IMR-90 (cell line): Measurements from ENCODE around the gene CMPK2. TPM values are rescaled to one million over a fixed set of nuclear protein-coding genes. Genes with fewer than 3 reads are reported as not detected.

Source experiments
- ATAC-seq: fragments of 200-7000 bp; cut with Tn5 transposase; 2 replicates; pipeline ENCODE4 v1.9.1; 2020; ENCODE audit warnings: low read depth, mild to moderate bottlenecking, moderate library complexity
- BruUV-seq: library from RNA; stranded (reverse); fragments of 400-500 nt; replicated peaks from 2 replicates; lab custom pipeline; 2021; lab: Mats Ljungman, UMichigan
- CTCF ChIA-PET: fragments of 300-600 bp; formaldehyde crosslinking; extraction: SDS; loops from one replicate; lab custom pipeline; 2021; ENCODE audit warnings: antibody characterized with exemption; lab: Yijun Ruan, JAX
- POLR2A ChIA-PET: fragments of 300-600 bp; sonication (Branson Sonifier 250); formaldehyde crosslinking; loops from one replicate; lab custom pipeline; 2022; ENCODE audit warnings: antibody characterized with exemption; ENCODE audit not compliant: unreplicated experiment; lab: Charles Lee
- DNase-seq: peaks from one replicate; pipeline ENCODE4 v3.0.0; 2013
- H2AFZ ChIP-seq: replicated peaks from 2 replicates; pipeline ENCODE3; 2013; ENCODE audit warnings: low read length, mild to moderate bottlenecking; ENCODE audit not compliant: poor library complexity
- H2AK5ac ChIP-seq: 2 replicates; pipeline ENCODE4 v1.6.1; 2013; ENCODE audit warnings: low read depth, low read length, inconsistent platforms
- H2AK9ac ChIP-seq: replicated peaks from 2 replicates; pipeline ENCODE3; 2013; ENCODE audit warnings: mild to moderate bottlenecking, low read depth, low read length, moderate library complexity; ENCODE audit not compliant: poor library complexity
- H2BK120ac ChIP-seq: 2 replicates; pipeline ENCODE4 v1.6.1; 2013; ENCODE audit warnings: low read depth, low read length, inconsistent platforms
- H2BK15ac ChIP-seq: 3 replicates; pipeline ENCODE4 v1.6.1; 2013; ENCODE audit warnings: low read depth, low read length, inconsistent platforms
- H2BK20ac ChIP-seq: 2 replicates; pipeline ENCODE4 v1.6.1; 2013; ENCODE audit warnings: low read depth, mild to moderate bottlenecking, inconsistent platforms, low read length, moderate library complexity
- H2BK5ac ChIP-seq: 2 replicates; pipeline ENCODE4 v1.6.1; 2013; ENCODE audit warnings: mild to moderate bottlenecking, low read depth, low read length, inconsistent platforms; ENCODE audit not compliant: poor library complexity, severe bottlenecking
- H3K14ac ChIP-seq: replicated peaks from 2 replicates; pipeline ENCODE4 v1.6.1; 2013; ENCODE audit warnings: low read depth, low read length, inconsistent platforms
- H3K18ac ChIP-seq: 2 replicates; pipeline ENCODE4 v1.6.1; 2013; ENCODE audit warnings: low read depth, low read length, control low read depth
- H3K23ac ChIP-seq: 2 replicates; pipeline ENCODE4 v1.6.1; 2013; ENCODE audit warnings: low read depth, low read length, inconsistent platforms
- H3K27ac ChIP-seq: 2 replicates; pipeline ENCODE4 v1.5.1; 2013; ENCODE audit warnings: mild to moderate bottlenecking, control low read depth, low read length; ENCODE audit not compliant: insufficient read depth
- H3K27me3 ChIP-seq: 2 replicates; pipeline ENCODE4 v1.6.1; 2013; ENCODE audit warnings: low read length; ENCODE audit not compliant: control insufficient read depth, insufficient read depth
- H3K36me3 ChIP-seq: 2 replicates; pipeline ENCODE4 v1.6.1; 2013; ENCODE audit warnings: low read length, mixed read lengths; ENCODE audit not compliant: control insufficient read depth, insufficient read depth
- H3K4ac ChIP-seq: 2 replicates; pipeline ENCODE4 v1.6.1; 2013; ENCODE audit warnings: low read depth, low read length, inconsistent platforms
- H3K4me1 ChIP-seq: 2 replicates; pipeline ENCODE4 v1.6.1; 2013; ENCODE audit warnings: low read length, mixed read lengths; ENCODE audit not compliant: control insufficient read depth, insufficient read depth
- H3K4me2 ChIP-seq: 2 replicates; pipeline ENCODE4 v1.6.1; 2013; ENCODE audit warnings: low read depth, mild to moderate bottlenecking, control low read depth, low read length, moderate library complexity
- H3K4me3 ChIP-seq: 2 replicates; pipeline ENCODE4 v1.5.1; 2013; ENCODE audit warnings: low read depth, mild to moderate bottlenecking, control low read depth, low read length, moderate library complexity; ENCODE audit not compliant: insufficient read depth
- H3K56ac ChIP-seq: 2 replicates; pipeline ENCODE4 v1.6.1; 2013; ENCODE audit warnings: low read length, inconsistent platforms; ENCODE audit not compliant: insufficient read depth; ENCODE audit errors: extremely low read depth
- H3K79me1 ChIP-seq, 2 experiments: 2 replicates each; pipeline ENCODE4 v1.6.1; 2013; ENCODE audit warnings: low read length in 2 of 2, inconsistent platforms in 1 of 2, low read depth in 1 of 2
- H3K9ac ChIP-seq: 2 replicates; pipeline ENCODE4 v1.6.1; 2013; ENCODE audit warnings: low read depth, low read length, control low read depth
- H3K9me1 ChIP-seq: 2 replicates; pipeline ENCODE4 v1.6.1; 2013; ENCODE audit warnings: low read length, inconsistent platforms; ENCODE audit not compliant: insufficient read depth
- H3K9me3 ChIP-seq: 2 replicates; pipeline ENCODE4 v1.6.1; 2013; ENCODE audit warnings: low read length; ENCODE audit not compliant: control insufficient read depth, insufficient read depth
- H4K20me1 ChIP-seq: 2 replicates; pipeline ENCODE4 v1.6.1; 2013; ENCODE audit warnings: low read length, inconsistent platforms; ENCODE audit not compliant: insufficient read depth
- H4K5ac ChIP-seq: 2 replicates; pipeline ENCODE4 v1.6.1; 2013; ENCODE audit warnings: mild to moderate bottlenecking, low read depth, low read length, control low read depth
- H4K8ac ChIP-seq, 2 experiments: 2 replicates each; pipeline ENCODE4 v1.6.1; 2013; ENCODE audit warnings: low read depth in 2 of 2, low read length in 2 of 2, control low read depth in 1 of 2, inconsistent platforms in 1 of 2
- H4K91ac ChIP-seq: 2 replicates; pipeline ENCODE4 v1.6.1; 2013; ENCODE audit warnings: low read depth, low read length, inconsistent platforms; ENCODE audit not compliant: insufficient read depth
- BHLHE40 ChIP-seq: fragments of 150-350 bp; IDR thresholded peaks from 2 replicates; pipeline ENCODE4 v1.6.1; 2016; ENCODE audit warnings: mild to moderate bottlenecking, low read depth, low read length
- CEBPB ChIP-seq: IDR thresholded peaks from 2 replicates; pipeline ENCODE4 v1.6.1; 2012; ENCODE audit warnings: low read depth, low read length, improper control_type of control experiment
- CHD1 ChIP-seq: IDR thresholded peaks from 2 replicates; pipeline ENCODE4 v1.6.1; 2012; ENCODE audit warnings: low read depth, low read length, improper control_type of control experiment
- CTCF ChIP-seq: conservative IDR thresholded peaks from 2 replicates; pipeline ENCODE4 v1.5.1; 2012; ENCODE audit warnings: mild to moderate bottlenecking, low read depth, low read length, improper control_type of control experiment
- FOS ChIP-seq: fragments of 150-350 bp; IDR thresholded peaks from 2 replicates; pipeline ENCODE4 v1.6.1; 2016; ENCODE audit warnings: low read depth, low read length
- MAFK ChIP-seq: IDR thresholded peaks from 2 replicates; pipeline ENCODE4 v1.6.1; 2012; ENCODE audit warnings: low read depth, low read length, improper control_type of control experiment
- MAZ ChIP-seq: IDR thresholded peaks from 2 replicates; pipeline ENCODE4 v1.6.1; 2012; ENCODE audit warnings: low read depth, mild to moderate bottlenecking, low read length, improper control_type of control experiment, moderate library complexity, borderline replicate concordance
- MXI1 ChIP-seq: IDR thresholded peaks from 2 replicates; pipeline ENCODE4 v1.6.1; 2012; ENCODE audit warnings: low read depth, mild to moderate bottlenecking, low read length, moderate library complexity, borderline replicate concordance
- NFE2L2 ChIP-seq: fragments of 150-350 bp; IDR thresholded peaks from 2 replicates; pipeline ENCODE4 v1.6.1; 2016; ENCODE audit warnings: low read depth, mild to moderate bottlenecking, low read length
- POLR2A ChIP-seq: IDR thresholded peaks from 2 replicates; pipeline ENCODE4 v1.6.1; 2012; ENCODE audit warnings: mild to moderate bottlenecking, low read depth, low read length
- RAD21 ChIP-seq: IDR thresholded peaks from 2 replicates; pipeline ENCODE4 v1.6.1; 2012; ENCODE audit warnings: low read length, improper control_type of control experiment
- RCOR1 ChIP-seq: IDR thresholded peaks from 2 replicates; pipeline ENCODE4 v1.6.1; 2012; ENCODE audit warnings: mild to moderate bottlenecking, low read length, improper control_type of control experiment; ENCODE audit not compliant: insufficient replicate concordance
- RFX5 ChIP-seq: IDR thresholded peaks from 2 replicates; pipeline ENCODE4 v1.8.0; 2012; ENCODE audit warnings: low read depth, mild to moderate bottlenecking, low read length, moderate library complexity
- SMC3 ChIP-seq: fragments of 150-350 bp; IDR thresholded peaks from 2 replicates; pipeline ENCODE4 v1.6.1; 2016; ENCODE audit warnings: low read depth, mild to moderate bottlenecking, antibody characterized with exemption, low read length, moderate library complexity
- WGBS, 2 experiments: methylation state at CpG; one replicate each; pipeline versions ENCODE4 v1.1.5 to v1.1.7; 2013; ENCODE audit warnings: missing lambda C conversion rate in 2 of 2; ENCODE audit not compliant: insufficient read length in 1 of 2; ENCODE audit errors: extremely low coverage in 2 of 2; 5-methylcytosine and 5-hydroxymethylcytosine counted together
- dilution Hi-C: fragments of 300-500 bp; cut with HindIII; formaldehyde crosslinking; loops from one replicate; pipeline ENCODE4 v1.14.3; 2018; ENCODE audit warnings: low sequenced_read_pairs; ENCODE audit not compliant: unreplicated experiment
- in situ Hi-C: fragments of 300-500 bp; cut with MboI; formaldehyde crosslinking; loops from 3 replicates; pipeline ENCODE4 v1.14.3; 2019; ENCODE audit warnings: low sequenced_read_pairs, inconsistent platforms, mixed read lengths
- intact Hi-C: fragments of 100-400 bp; cut with micrococcal nuclease; formaldehyde crosslinking; loops from 2 replicates; pipeline ENCODE4 v1.10.0; 2022
- polyA plus RNA-seq, 3 experiments: library from polyadenylated mRNA; depleted of rRNA; stranded (reverse); fragments of >200 nt; gene quantifications; 2 replicates each; pipeline ENCODE4 v1.2.3, GENCODE V29; 2012; ENCODE audit warnings: low replicate concordance in 1 of 3
- total RNA-seq: library from RNA; depleted of rRNA; stranded (reverse); fragments of >200 nt; gene quantifications from 2 replicates; pipeline ENCODE4 v1.2.3, GENCODE V29; 2012
- TF ChIP-seq, protein P1 (sequence below): fragments of 150-350 bp; IDR thresholded peaks from 2 replicates; pipeline ENCODE4 v1.6.1; 2016; ENCODE audit warnings: low read depth, mild to moderate bottlenecking, low read length, moderate library complexity, borderline replicate concordance
- TF ChIP-seq, protein P2 (sequence below): fragments of 150-350 bp; IDR thresholded peaks from 2 replicates; pipeline ENCODE4 v1.6.1; 2017; ENCODE audit warnings: mild to moderate bottlenecking, antibody characterized with exemption, low read length, low read depth

The CMPK2 gene
- total and polyA plus RNA-seq, 2 of the 4 experiments (the other 2 are of a cell fraction), result 0.03 to 0.18 TPM

DNA sequence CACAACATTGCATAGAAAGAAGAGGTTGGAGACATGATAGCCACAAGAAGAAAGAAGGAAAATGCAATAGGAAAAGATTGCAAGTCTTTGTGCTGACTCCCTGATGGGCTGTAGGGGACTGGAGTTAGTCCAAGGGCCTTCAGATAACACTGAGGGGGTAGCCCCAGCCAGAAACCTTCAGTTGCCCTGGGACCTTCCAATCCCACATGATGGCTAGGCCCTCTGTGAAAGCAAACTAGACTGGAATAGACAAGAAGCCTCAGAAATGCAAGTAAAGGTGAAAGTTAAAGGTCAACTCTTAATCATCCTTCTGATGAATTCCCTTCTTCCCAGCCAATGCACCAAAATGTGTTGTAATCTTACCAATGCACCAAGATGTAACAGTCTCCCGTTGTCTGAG, 19.2 kb downstream of the CMPK2 start:
- H4K5ac ChIP-seq, result no peak overlapping the region
- no peak overlapping the region for H2BK5ac ChIP-seq
- BruUV-seq, result no TSS peak
- intact Hi-C loops, result no loop called here
- H3K14ac ChIP-seq, result no peak overlapping the region
- no peak overlapping the region for H3K4me3 ChIP-seq
- TF ChIP-seq, protein P1, sequence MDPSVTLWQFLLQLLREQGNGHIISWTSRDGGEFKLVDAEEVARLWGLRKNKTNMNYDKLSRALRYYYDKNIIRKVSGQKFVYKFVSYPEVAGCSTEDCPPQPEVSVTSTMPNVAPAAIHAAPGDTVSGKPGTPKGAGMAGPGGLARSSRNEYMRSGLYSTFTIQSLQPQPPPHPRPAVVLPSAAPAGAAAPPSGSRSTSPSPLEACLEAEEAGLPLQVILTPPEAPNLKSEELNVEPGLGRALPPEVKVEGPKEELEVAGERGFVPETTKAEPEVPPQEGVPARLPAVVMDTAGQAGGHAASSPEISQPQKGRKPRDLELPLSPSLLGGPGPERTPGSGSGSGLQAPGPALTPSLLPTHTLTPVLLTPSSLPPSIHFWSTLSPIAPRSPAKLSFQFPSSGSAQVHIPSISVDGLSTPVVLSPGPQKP, result no peak
- no peak for TF ChIP-seq CTCF
- TF ChIP-seq, protein P2, sequence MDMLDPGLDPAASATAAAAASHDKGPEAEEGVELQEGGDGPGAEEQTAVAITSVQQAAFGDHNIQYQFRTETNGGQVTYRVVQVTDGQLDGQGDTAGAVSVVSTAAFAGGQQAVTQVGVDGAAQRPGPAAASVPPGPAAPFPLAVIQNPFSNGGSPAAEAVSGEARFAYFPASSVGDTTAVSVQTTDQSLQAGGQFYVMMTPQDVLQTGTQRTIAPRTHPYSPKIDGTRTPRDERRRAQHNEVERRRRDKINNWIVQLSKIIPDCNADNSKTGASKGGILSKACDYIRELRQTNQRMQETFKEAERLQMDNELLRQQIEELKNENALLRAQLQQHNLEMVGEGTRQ, result no peak
- TF ChIP-seq POLR2A, result no peak
- no peak for TF ChIP-seq MAZ
- no peak for TF ChIP-seq SMC3
- no peak for TF ChIP-seq MAFK
- TF ChIP-seq BHLHE40, result no peak
- no peak for TF ChIP-seq RAD21
- TF ChIP-seq CHD1, result no peak
- no peak for TF ChIP-seq FOS
- TF ChIP-seq NFE2L2, result no peak
- no peak for TF ChIP-seq CEBPB
- no peak for TF ChIP-seq RFX5
- no peak for TF ChIP-seq RCOR1
- TF ChIP-seq MXI1, result no peak
- whole genome bisulfite sequencing, 2 experiments, result no CpG with 5 or more reads among the region's 1 CpG
- H2BK20ac ChIP-seq, result no peak overlapping the region
- no peaks in the 10 kb centered on the region for H3K27me3 ChIP-seq
- peaks cover 11% of the 10 kb centered on the region for H3K9me3 ChIP-seq
- POLR2A ChIA-PET, result no interaction called here
- DNase-seq, result no peak
- no peak for ATAC-seq
- no peak overlapping the region for H2BK120ac ChIP-seq
- CTCF ChIA-PET, result no interaction called here
- H4K20me1 ChIP-seq, result no peaks in the 10 kb centered on the region
- H2AK5ac ChIP-seq, result no peak overlapping the region
- no peak overlapping the region for H3K4ac ChIP-seq
- no peak overlapping the region for H3K4me2 ChIP-seq
- no peaks in the 10 kb centered on the region for H3K36me3 ChIP-seq
- no peak overlapping the region for H2AFZ ChIP-seq
- dilution Hi-C loops, result no loop called here
- H3K9me1 ChIP-seq, result no peaks in the 10 kb centered on the region
- H2BK15ac ChIP-seq, result no peak overlapping the region
- H3K79me1 ChIP-seq, result no peaks in the 10 kb centered on the region
- no peak overlapping the region for H4K8ac ChIP-seq
- no peak overlapping the region for H3K9ac ChIP-seq
- H3K4me1 ChIP-seq, result no peaks in the 10 kb centered on the region
- in situ Hi-C loops, result no loop called here
- H4K91ac ChIP-seq, result no peak overlapping the region
- no peak overlapping the region for H3K27ac ChIP-seq
- no peak overlapping the region for H2AK9ac ChIP-seq
- H3K23ac ChIP-seq, result no peak overlapping the region
- no peak overlapping the region for H3K18ac ChIP-seq
- no peak overlapping the region for H3K56ac ChIP-seq
